ENCODE measurements around the gene VPS37B.

DNA sequence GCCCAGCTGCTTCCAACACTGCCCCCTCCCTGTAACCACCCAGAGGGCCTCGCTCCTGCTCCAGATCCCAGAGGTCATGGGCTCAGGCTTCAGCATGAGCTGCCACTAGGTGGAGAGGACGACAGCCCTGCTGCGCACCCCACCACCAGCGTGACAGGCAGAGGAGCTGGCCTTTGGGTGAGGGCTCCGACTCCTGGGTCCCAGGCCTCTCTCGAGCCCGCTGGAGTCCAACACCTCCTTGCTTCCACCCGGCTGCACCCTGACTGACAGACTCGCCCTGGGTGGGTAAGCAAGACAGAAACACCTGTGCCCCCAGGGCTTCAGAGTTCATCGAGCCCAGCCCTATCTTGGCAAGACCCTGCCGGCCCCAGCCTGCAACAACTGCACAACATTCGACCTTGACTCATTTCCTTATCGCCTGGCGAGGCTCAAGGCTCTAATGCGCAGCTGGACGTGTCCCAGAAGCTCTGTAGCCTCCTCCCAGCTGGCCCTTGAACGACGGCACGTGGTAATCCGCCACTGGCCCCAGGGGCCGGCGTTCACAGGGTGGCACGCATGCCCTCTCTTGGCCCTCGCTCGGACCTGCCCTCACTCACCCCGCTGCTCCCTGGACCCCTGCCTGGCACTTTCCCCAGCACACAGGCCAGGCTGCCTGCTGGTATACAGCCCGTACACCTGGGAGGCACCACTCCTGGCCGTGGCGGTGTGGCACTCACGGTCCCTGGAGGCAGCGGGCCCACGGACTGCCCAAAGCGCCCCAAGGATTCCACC lies 28.0 kb downstream of the VPS37B start:
- TF ChIP-seq, protein P1, sequence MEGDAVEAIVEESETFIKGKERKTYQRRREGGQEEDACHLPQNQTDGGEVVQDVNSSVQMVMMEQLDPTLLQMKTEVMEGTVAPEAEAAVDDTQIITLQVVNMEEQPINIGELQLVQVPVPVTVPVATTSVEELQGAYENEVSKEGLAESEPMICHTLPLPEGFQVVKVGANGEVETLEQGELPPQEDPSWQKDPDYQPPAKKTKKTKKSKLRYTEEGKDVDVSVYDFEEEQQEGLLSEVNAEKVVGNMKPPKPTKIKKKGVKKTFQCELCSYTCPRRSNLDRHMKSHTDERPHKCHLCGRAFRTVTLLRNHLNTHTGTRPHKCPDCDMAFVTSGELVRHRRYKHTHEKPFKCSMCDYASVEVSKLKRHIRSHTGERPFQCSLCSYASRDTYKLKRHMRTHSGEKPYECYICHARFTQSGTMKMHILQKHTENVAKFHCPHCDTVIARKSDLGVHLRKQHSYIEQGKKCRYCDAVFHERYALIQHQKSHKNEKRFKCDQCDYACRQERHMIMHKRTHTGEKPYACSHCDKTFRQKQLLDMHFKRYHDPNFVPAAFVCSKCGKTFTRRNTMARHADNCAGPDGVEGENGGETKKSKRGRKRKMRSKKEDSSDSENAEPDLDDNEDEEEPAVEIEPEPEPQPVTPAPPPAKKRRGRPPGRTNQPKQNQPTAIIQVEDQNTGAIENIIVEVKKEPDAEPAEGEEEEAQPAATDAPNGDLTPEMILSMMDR (IDR thresholded peaks at IDR 0.05): peak in 3 of 6 experiments; percentile 52 to 61 (median 56)
- peak in 1 of 2 donors; percentile 9 for TF ChIP-seq POLR2A (IDR thresholded peaks at IDR 0.05)
